Measurements from ENCODE around the gene SLIT3.

GRCh38 chr5:169154679-169155078 is 146.3 kb downstream of the SLIT3 start:
- no peak for TF ChIP-seq GATA2 (IDR thresholded peaks at IDR 0.05; ENCODE audit: low read depth, low read length)
- no peak for TF ChIP-seq GATA3 (IDR thresholded peaks at IDR 0.05; ENCODE audit: low read depth, low read length)

Measured in SH-SY5Y (cell line).